GM13976 (cell line): ENCODE data around the gene TMEM132D.

Experiments used
- DNase-seq: peaks from one replicate; pipeline ENCODE4 v3.0.0; 2012; ENCODE audit warnings: low spot score
- CTCF ChIP-seq: IDR thresholded peaks from 2 replicates; pipeline ENCODE4 v1.5.1; 2012; ENCODE audit warnings: borderline replicate concordance, mild to moderate bottlenecking; ENCODE audit not compliant: insufficient read depth; ENCODE audit errors: extremely low read depth, missing control alignments, control extremely low read depth
- in situ Hi-C: fragments of 300-500 bp; cut with MboI; formaldehyde crosslinking; loops from one replicate; pipeline ENCODE4 v1.12.0; 2022; ENCODE audit warnings: low sequenced_read_pairs, mixed read lengths, inconsistent platforms; ENCODE audit not compliant: unreplicated experiment

TMEM132D gene

GRCh38 chr12:129119537-129119936 lies 784.3 kb downstream of the TMEM132D start:
- in situ Hi-C loops = no loop called here
- no peak for TF ChIP-seq CTCF
- no peak for DNase-seq

DNA sequence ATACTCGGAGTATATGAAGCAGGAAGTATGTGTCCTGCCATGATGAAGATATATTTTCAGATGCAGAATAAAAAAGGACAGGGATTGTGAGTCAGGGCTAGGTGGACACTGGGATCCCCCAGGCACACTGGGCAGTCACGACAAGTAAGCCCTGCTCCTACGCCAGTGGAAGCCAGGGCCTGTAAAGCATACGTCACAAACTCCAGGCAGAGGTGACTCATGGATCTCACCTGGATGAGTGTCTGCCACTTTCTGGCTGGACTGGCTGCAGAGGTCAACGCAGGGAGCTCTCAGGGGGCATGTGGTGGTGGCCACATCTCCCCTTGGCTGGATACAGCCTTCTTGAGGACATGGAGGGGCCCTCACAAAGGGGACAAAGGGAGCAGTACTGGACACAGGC lies 788.3 kb downstream of the TMEM132D start:
- no peak for TF ChIP-seq CTCF
- in situ Hi-C loops = no loop called here
- no peak for DNase-seq

DNA sequence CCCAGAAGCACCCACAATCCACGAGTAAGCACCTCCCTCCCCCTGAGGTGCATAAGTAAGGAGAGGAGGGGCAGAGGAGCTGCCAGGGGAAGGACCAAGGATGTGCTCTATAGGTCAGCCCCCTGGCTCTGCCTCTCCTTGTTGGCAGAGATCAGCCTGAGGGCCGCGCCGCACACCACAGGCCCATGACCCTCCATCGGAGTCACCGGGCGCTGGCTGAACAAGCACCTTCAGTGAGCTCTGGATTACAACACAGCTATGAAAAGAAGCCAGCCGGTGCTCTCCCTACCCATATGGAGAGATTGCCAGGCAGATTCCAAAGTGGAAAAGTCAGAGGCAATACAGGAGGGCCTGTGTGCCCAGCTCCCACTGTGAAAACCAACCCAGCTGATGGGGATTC lies 793.2 kb downstream of the TMEM132D start:
- no peak for DNase-seq
- in situ Hi-C loops = no loop called here
- TF ChIP-seq CTCF = no peak

DNA sequence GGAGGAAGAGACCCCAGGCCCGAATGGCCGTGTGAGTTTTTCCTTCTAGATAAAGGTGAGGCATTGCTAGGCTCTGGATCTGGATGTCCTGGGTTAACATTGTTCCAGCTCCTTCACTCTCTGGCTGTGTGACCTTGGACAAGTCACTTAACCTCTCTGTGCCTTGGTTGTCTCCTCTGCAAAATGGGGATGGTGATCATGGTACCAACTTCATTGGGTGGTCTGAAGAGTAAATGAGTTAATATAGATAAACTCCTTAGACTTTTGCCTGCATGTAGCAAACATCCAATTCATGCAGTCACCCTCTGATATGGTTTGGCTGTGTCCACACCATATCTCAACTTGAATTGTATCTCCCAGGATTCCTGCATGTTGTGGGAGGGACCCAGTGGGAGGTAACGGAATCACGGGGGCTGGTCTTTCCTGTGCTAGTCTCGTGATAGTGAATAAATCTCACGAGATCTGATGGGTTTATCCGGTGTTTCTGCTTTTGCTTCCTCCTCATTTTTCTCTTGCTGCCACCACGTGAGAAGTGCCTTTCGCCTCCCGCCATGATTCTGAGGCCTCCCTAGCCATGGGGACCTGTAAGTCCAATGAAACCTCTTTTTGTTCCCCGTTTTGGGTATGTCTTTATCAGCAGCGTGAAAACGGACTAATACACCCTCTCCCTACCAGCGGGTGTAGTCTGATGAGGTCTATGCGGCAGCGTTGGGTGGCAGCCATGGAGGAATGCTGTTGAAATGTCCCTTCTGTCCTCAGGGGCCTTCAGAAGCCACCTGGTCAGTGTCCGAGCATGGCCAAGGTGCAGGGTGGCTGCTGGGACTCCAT lies 794.4 kb downstream of the TMEM132D start:
- DNase-seq = no peak
- in situ Hi-C loops = no loop called here
- TF ChIP-seq CTCF = no peak

DNA sequence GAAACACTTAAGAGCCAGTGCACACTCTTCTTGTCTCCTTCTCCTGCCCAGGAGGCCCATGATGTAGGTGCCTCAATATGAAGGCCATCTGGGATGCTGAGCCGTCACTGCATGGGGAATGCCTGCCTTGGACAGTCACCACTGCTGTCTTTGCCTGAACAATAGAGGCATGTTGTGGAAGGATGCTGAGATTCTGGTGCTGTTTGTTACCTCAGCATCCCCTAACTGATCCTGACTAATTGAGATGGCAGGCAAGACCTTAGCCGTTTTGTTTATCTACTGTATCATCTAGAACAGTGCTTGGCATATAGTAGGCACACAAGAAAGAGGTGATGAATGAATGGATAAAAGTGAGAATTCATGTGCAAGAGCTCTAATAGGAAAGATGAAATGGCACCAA lies 797.1 kb downstream of the TMEM132D start:
- in situ Hi-C loops = no loop called here
- TF ChIP-seq CTCF = no peak
- no peak for DNase-seq

- no peak for DNase-seq
- no peak for TF ChIP-seq CTCF
- in situ Hi-C loops = no loop called here
Observed at GRCh38 chr12:129103231-129103630, 800.6 kb downstream of the TMEM132D start.

- no peak for DNase-seq
- in situ Hi-C loops = no loop called here
- TF ChIP-seq CTCF = no peak
Observed at GRCh38 chr12:129102233-129102632, 801.6 kb downstream of the TMEM132D start.
